ENCODE measurements around the gene NEO1.

NEO1 gene

GRCh38 chr15:73048624-73049295, 3.5 kb upstream of the NEO1 start:
- H3K36me3 ChIP-seq (replicated peaks; ENCODE audit: insufficient read depth, low read length): no peaks in the 10 kb centered on the region
- no peaks in the 10 kb centered on the region for H3K27me3 ChIP-seq (replicated peaks; ENCODE audit: insufficient read depth, low read length)
- H3K27ac ChIP-seq (ENCODE audit: low read length): no peak overlapping the region
- peaks cover 10% of the 10 kb centered on the region; the same call in 1 of the 2 replicates for H3K4me1 ChIP-seq (ENCODE audit: low read length)
- peaks cover 4% of the 10 kb centered on the region; the same call in 1 of the 2 replicates for H3F3A ChIP-seq (ENCODE audit: insufficient read depth, low read length)
- no peak overlapping the region for H3K4me2 ChIP-seq (ENCODE audit: low read depth, low read length)
- H3K9me2 ChIP-seq (replicated peaks; ENCODE audit: insufficient read depth, low read length): no peaks in the 10 kb centered on the region
- no peaks in the 10 kb centered on the region for H3K9me3 ChIP-seq (replicated peaks; ENCODE audit: insufficient read depth, low read length)
- no peak overlapping the region for H3K4me3 ChIP-seq (ENCODE audit: low read length)
- H4K20me1 ChIP-seq (ENCODE audit: insufficient read depth, low read length): no peaks in the 10 kb centered on the region
- no peak for DNase-seq
- H2AFZ ChIP-seq (ENCODE audit: low read length): no peak overlapping the region
- H3K9ac ChIP-seq (ENCODE audit: low read length): no peak overlapping the region
- TF ChIP-seq, protein P1, sequence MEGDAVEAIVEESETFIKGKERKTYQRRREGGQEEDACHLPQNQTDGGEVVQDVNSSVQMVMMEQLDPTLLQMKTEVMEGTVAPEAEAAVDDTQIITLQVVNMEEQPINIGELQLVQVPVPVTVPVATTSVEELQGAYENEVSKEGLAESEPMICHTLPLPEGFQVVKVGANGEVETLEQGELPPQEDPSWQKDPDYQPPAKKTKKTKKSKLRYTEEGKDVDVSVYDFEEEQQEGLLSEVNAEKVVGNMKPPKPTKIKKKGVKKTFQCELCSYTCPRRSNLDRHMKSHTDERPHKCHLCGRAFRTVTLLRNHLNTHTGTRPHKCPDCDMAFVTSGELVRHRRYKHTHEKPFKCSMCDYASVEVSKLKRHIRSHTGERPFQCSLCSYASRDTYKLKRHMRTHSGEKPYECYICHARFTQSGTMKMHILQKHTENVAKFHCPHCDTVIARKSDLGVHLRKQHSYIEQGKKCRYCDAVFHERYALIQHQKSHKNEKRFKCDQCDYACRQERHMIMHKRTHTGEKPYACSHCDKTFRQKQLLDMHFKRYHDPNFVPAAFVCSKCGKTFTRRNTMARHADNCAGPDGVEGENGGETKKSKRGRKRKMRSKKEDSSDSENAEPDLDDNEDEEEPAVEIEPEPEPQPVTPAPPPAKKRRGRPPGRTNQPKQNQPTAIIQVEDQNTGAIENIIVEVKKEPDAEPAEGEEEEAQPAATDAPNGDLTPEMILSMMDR (IDR thresholded peaks at IDR 0.05; ENCODE audit: low read length): no peak
- no peak for TF ChIP-seq EZH2 (optimal IDR thresholded peaks at IDR 0.05; ENCODE audit: low read depth, low read length)
- TF ChIP-seq EZH2phosphoT487 (IDR thresholded peaks at IDR 0.05; ENCODE audit: low read length): no peak
- peaks cover 7% of the 10 kb centered on the region for H3K79me2 ChIP-seq (ENCODE audit: low read length)

DNA sequence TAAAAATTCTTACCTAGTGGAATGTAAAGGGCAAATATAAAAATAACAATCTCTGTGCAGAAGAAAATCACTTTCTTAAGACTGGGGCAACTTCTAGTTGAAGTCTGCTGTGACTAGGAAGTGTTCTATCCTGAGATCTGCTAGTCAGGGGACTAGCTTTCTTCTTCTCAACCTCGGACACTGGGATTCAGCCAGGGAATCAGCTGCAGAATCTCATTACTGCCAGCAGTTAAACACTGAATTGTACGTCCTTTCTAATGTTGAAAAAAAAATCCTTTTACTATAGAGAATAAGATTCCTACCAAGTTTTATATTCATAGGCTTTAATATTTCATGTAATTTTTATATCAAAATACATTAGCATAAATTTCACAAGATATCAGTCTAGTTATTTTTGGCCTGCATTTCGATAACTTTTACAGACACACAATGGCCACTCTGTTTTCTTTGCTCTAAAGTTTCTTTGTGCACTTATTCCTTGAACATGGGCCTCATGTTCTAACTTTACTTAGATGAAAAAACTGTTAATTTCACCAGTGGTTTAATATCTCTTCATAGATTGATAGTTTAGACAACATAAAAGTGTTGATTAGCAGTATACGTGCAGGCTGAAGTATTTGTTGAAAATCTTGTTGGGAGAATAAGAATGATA, 2.6 kb upstream of the NEO1 start:
- Histone ChIP-seq H2AFZ (ENCODE audit: low read length) (no peak overlapping the region), H3K27ac (ENCODE audit: low read length) (no peak overlapping the region), H3K4me3 (ENCODE audit: low read length) (no peak overlapping the region), H3K4me2 (ENCODE audit: low read depth, low read length) (no peak overlapping the region), H3F3A (ENCODE audit: insufficient read depth, low read length) (peaks cover 4% of the 10 kb centered on the region; the same call in 1 of the 2 replicates), H3K9me3 (replicated peaks; ENCODE audit: insufficient read depth, low read length) (no peaks in the 10 kb centered on the region), H3K4me1 (ENCODE audit: low read length) (peaks cover 11% of the 10 kb centered on the region; the same call in 1 of the 2 replicates), H3K79me2 (ENCODE audit: low read length) (peaks cover 16% of the 10 kb centered on the region), H3K9ac (ENCODE audit: low read length) (no peak overlapping the region), H4K20me1 (ENCODE audit: insufficient read depth, low read length) (no peaks in the 10 kb centered on the region), H3K27me3 (replicated peaks; ENCODE audit: insufficient read depth, low read length) (no peaks in the 10 kb centered on the region), H3K36me3 (replicated peaks; ENCODE audit: insufficient read depth, low read length) (no peaks in the 10 kb centered on the region), H3K9me2 (replicated peaks; ENCODE audit: insufficient read depth, low read length) (no peaks in the 10 kb centered on the region)
- no peak for TF ChIP-seq EZH2 (optimal IDR thresholded peaks at IDR 0.05; ENCODE audit: low read depth, low read length)
- TF ChIP-seq, protein P1 (IDR thresholded peaks at IDR 0.05; ENCODE audit: low read length): no peak
- TF ChIP-seq EZH2phosphoT487 (IDR thresholded peaks at IDR 0.05; ENCODE audit: low read length): no peak
- no peak for DNase-seq

GRCh38 chr15:73050561-73051295, 1.5 kb upstream of the NEO1 start:
- H3K27ac ChIP-seq (ENCODE audit: low read length): peak overlapping the region; percentile 83; the same call in 1 of the 2 replicates
- no peak for TF ChIP-seq EZH2phosphoT487 (IDR thresholded peaks at IDR 0.05; ENCODE audit: low read length)
- TF ChIP-seq EZH2 (optimal IDR thresholded peaks at IDR 0.05; ENCODE audit: low read depth, low read length): no peak
- TF ChIP-seq, protein P1 (IDR thresholded peaks at IDR 0.05; ENCODE audit: low read length): no peak
- peaks cover 4% of the 10 kb centered on the region; the same call in 1 of the 2 replicates for H3F3A ChIP-seq (ENCODE audit: insufficient read depth, low read length)
- H3K4me2 ChIP-seq (ENCODE audit: low read depth, low read length): peak overlapping the region; percentile 85
- peaks cover 11% of the 10 kb centered on the region; the same call in 1 of the 2 replicates for H3K4me1 ChIP-seq (ENCODE audit: low read length)
- H4K20me1 ChIP-seq (ENCODE audit: insufficient read depth, low read length): no peaks in the 10 kb centered on the region
- no peaks in the 10 kb centered on the region for H3K27me3 ChIP-seq (replicated peaks; ENCODE audit: insufficient read depth, low read length)
- peak overlapping the region; percentile 98 for H2AFZ ChIP-seq (ENCODE audit: low read length)
- H3K79me2 ChIP-seq (ENCODE audit: low read length): peaks cover 27% of the 10 kb centered on the region
- peak overlapping the region; percentile 91 for H3K4me3 ChIP-seq (ENCODE audit: low read length)
- H3K9me2 ChIP-seq (replicated peaks; ENCODE audit: insufficient read depth, low read length): no peaks in the 10 kb centered on the region
- H3K9ac ChIP-seq (ENCODE audit: low read length): peak overlapping the region; percentile 88
- H3K36me3 ChIP-seq (replicated peaks; ENCODE audit: insufficient read depth, low read length): no peaks in the 10 kb centered on the region
- H3K9me3 ChIP-seq (replicated peaks; ENCODE audit: insufficient read depth, low read length): no peaks in the 10 kb centered on the region
- no peak for DNase-seq
